PC-3 (cell line): ENCODE data around the gene TIAM2.

ENCODE experiments used
- EZH2 ChIP-seq: fragments of 300-600 bp; sonication (generic); IDR thresholded peaks from one replicate; pipeline ENCODE4 v1.6.1; 2017; ENCODE audit warnings: antibody characterized with exemption, mild to moderate bottlenecking, low read length; ENCODE audit not compliant: unreplicated experiment
- EZH2phosphoT487 ChIP-seq: fragments of 300-600 bp; sonication (generic); IDR thresholded peaks from 2 replicates; pipeline ENCODE4 v1.6.1; 2018; ENCODE audit warnings: mild to moderate bottlenecking, antibody characterized with exemption, low read length, borderline replicate concordance
- TF ChIP-seq, protein P1 (sequence below): fragments of 300-600 bp; sonication (generic); conservative IDR thresholded peaks from 2 replicates; pipeline ENCODE4 v1.5.1; 2017; ENCODE audit warnings: antibody characterized with exemption, low read depth, mild to moderate bottlenecking, low read length

GRCh38 chr6:155194399-155194798, 199.3 kb downstream of the TIAM2 start:
- TF ChIP-seq, protein P1, sequence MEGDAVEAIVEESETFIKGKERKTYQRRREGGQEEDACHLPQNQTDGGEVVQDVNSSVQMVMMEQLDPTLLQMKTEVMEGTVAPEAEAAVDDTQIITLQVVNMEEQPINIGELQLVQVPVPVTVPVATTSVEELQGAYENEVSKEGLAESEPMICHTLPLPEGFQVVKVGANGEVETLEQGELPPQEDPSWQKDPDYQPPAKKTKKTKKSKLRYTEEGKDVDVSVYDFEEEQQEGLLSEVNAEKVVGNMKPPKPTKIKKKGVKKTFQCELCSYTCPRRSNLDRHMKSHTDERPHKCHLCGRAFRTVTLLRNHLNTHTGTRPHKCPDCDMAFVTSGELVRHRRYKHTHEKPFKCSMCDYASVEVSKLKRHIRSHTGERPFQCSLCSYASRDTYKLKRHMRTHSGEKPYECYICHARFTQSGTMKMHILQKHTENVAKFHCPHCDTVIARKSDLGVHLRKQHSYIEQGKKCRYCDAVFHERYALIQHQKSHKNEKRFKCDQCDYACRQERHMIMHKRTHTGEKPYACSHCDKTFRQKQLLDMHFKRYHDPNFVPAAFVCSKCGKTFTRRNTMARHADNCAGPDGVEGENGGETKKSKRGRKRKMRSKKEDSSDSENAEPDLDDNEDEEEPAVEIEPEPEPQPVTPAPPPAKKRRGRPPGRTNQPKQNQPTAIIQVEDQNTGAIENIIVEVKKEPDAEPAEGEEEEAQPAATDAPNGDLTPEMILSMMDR: no peak
- TF ChIP-seq EZH2phosphoT487: no peak
- TF ChIP-seq EZH2: no peak
